ENCODE measurements around the gene SOX5. TPM values are rescaled to one million over a fixed set of nuclear protein-coding genes. Genes with fewer than 3 reads are reported as not detected.

SOX5 gene
- total RNA-seq, 4 donors from 2014 or later: 13.2 to 32.4 (median 23.3) TPM

- no peak for DNase-seq
These were observed 132.1 kb downstream of the SOX5 start for GRCh38 chr12:23817345-23817744.

DNA sequence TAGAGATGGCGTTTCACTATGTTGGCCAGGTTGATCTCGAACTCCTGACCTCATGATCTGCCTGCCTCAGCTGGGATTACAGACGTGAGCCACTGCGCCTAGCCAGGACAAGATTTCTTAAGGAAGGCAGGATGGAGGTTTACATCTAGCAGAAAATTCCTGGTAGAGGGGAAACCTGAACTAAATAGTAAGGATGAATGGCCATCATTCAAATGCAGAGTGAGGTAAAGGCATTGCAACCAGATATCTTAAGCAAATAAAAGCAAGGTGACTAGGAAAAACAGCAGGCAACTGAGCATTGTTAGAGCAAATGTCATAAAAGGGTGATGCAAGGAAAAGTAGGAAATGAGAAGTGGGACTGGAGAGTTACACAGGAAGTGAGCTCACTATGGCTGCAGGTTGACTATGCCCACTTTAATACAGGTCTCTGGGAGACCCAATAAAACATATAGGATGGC, 133.0 kb downstream of the SOX5 start:
- intact Hi-C loops (cut with DNase I): no loop called here
- Histone ChIP-seq H3K36me3 (no peaks in the 10 kb centered on the region), H3K4me1 (no peaks in the 10 kb centered on the region), H3K9me3 (no peaks in the 10 kb centered on the region), H3K27me3 (no peaks in the 10 kb centered on the region), H3K27ac (no peak overlapping the region), H3K4me3 (replicated peaks in 1 of 3) (no peak overlapping the region)
- WGBS, 2 donors: 95 to 97% methylated on average over 4 of the region's 4 CpGs
- no peak for TF ChIP-seq POLR2A (IDR thresholded peaks at IDR 0.05)
- TF ChIP-seq, protein P1, sequence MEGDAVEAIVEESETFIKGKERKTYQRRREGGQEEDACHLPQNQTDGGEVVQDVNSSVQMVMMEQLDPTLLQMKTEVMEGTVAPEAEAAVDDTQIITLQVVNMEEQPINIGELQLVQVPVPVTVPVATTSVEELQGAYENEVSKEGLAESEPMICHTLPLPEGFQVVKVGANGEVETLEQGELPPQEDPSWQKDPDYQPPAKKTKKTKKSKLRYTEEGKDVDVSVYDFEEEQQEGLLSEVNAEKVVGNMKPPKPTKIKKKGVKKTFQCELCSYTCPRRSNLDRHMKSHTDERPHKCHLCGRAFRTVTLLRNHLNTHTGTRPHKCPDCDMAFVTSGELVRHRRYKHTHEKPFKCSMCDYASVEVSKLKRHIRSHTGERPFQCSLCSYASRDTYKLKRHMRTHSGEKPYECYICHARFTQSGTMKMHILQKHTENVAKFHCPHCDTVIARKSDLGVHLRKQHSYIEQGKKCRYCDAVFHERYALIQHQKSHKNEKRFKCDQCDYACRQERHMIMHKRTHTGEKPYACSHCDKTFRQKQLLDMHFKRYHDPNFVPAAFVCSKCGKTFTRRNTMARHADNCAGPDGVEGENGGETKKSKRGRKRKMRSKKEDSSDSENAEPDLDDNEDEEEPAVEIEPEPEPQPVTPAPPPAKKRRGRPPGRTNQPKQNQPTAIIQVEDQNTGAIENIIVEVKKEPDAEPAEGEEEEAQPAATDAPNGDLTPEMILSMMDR (IDR thresholded peaks at IDR 0.05): no peak
- no peak for DNase-seq

More at GRCh38 chr12:23817345-23817744, 132.1 kb downstream of the SOX5 start:
- no peak for TF ChIP-seq POLR2A (IDR thresholded peaks at IDR 0.05)
- TF ChIP-seq, protein P1 (IDR thresholded peaks at IDR 0.05): no peak
- Histone ChIP-seq H3K9me3 (no peaks in the 10 kb centered on the region), H3K27me3 (no peaks in the 10 kb centered on the region), H3K4me3 (replicated peaks in 1 of 3) (no peak overlapping the region), H3K36me3 (no peaks in the 10 kb centered on the region), H3K4me1 (no peaks in the 10 kb centered on the region), H3K27ac (no peak overlapping the region)
- 87 to 93% methylated on average over 2 of the region's 2 CpGs for WGBS, 2 donors
- intact Hi-C loops (cut with DNase I): no loop called here

DNA sequence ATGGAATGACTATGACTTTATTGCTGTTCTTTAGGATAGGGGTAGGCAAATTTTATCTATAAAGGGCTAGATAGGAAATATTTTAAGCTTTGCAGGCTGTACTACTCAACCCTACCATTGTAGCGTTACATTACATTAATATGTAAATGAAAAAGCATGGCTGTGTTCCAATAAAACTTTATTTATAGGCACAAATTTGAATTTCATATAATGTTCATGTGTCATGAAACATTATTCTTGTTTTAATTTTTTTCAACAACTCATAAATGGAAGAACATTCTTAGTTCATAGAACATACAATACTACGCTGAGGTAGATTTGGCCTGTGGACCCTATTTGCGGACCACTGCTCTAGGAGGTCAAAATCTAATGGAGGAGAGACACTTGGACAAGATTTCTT, 133.7 kb downstream of the SOX5 start:
- 96 to 99% methylated on average over 3 of the region's 3 CpGs for WGBS, 2 donors
- intact Hi-C loops (cut with DNase I): no loop called here
- Histone ChIP-seq H3K4me3 (replicated peaks in 1 of 3) (no peak overlapping the region), H3K9me3 (no peaks in the 10 kb centered on the region), H3K27me3 (no peaks in the 10 kb centered on the region), H3K4me1 (no peaks in the 10 kb centered on the region), H3K27ac (no peak overlapping the region), H3K36me3 (no peaks in the 10 kb centered on the region)
- DNase-seq: no peak
- no peak for TF ChIP-seq POLR2A (IDR thresholded peaks at IDR 0.05)
- TF ChIP-seq, protein P1 (IDR thresholded peaks at IDR 0.05): no peak

DNA sequence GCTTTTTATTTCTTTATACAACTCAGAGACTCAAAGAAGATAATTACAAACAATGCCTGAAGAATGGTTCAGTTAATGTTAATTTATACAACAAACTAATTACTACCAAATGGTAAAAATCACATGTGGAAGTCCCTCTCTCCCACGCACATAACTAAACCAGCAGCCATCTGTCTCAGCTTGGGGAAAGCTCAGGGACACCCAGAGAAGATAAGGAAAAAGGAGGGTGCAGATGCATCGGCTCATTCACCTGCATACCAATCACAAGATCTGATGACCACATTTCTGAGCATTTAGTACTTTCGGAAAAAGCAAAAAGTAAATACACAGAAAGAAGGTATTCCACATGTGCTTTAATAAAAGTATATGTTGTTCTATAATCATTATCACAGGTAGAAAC, 136.3 kb downstream of the SOX5 start:
- Histone ChIP-seq H3K4me3 (replicated peaks in 1 of 3) (no peak overlapping the region), H3K36me3 (no peaks in the 10 kb centered on the region), H3K27me3 (no peaks in the 10 kb centered on the region), H3K9me3 (no peaks in the 10 kb centered on the region), H3K27ac (no peak overlapping the region), H3K4me1 (no peaks in the 10 kb centered on the region)
- 85 to 87% methylated on average over 3 of the region's 3 CpGs for WGBS, 2 donors
- TF ChIP-seq, protein P1 (IDR thresholded peaks at IDR 0.05): no peak
- TF ChIP-seq POLR2A (IDR thresholded peaks at IDR 0.05): no peak
- intact Hi-C loops (cut with DNase I): no loop called here
- DNase-seq: no peak

GRCh38 chr12:23810329-23810902, 139.1 kb downstream of the SOX5 start:
- intact Hi-C loops (cut with DNase I): no loop called here
- no peak overlapping the region for H3K4me3 ChIP-seq (replicated peaks in 1 of 3)
- no peak for DNase-seq

More at GRCh38 chr12:23810329-23810902, 139.1 kb downstream of the SOX5 start:
- Histone ChIP-seq H3K27me3 (no peaks in the 10 kb centered on the region), H3K9me3 (no peaks in the 10 kb centered on the region), H3K27ac (no peak overlapping the region), H3K36me3 (no peaks in the 10 kb centered on the region), H3K4me1 (no peaks in the 10 kb centered on the region)
- 71 to 75% methylated on average over 3 of the region's 3 CpGs for WGBS, 2 donors
- TF ChIP-seq POLR2A (IDR thresholded peaks at IDR 0.05): no peak
- TF ChIP-seq, protein P1 (IDR thresholded peaks at IDR 0.05): no peak
